Lower lobe of right lung (tissue), 2 donors: ENCODE measurements around the gene NCK2. TPM values are rescaled to one million over a fixed set of nuclear protein-coding genes. Genes with fewer than 3 reads are reported as not detected.

Source experiments
- ATAC-seq, 2 donors: fragments of 200-7000 bp; cut with Tn5 transposase; one replicate each; pipeline ENCODE4 v1.9.1; 2020 to 2022; ENCODE audit warnings: mild to moderate bottlenecking in 2 of 2, moderate library complexity in 2 of 2
- DNase-seq: peaks from one replicate; pipeline ENCODE4 v3.0.0-alpha.2; 2020
- H3K27ac ChIP-seq: fragments of 200-600 bp; one replicate; pipeline ENCODE4 v1.8.0; 2022
- H3K27me3 ChIP-seq: fragments of 200-600 bp; one replicate; pipeline ENCODE4 v1.8.0; 2022; ENCODE audit warnings: low read depth
- H3K36me3 ChIP-seq: fragments of 200-600 bp; one replicate; pipeline ENCODE4 v1.8.0; 2022; ENCODE audit warnings: mild to moderate bottlenecking
- H3K4me1 ChIP-seq: fragments of 200-600 bp; one replicate; pipeline ENCODE4 v1.8.0; 2022
- H3K4me3 ChIP-seq: fragments of 200-600 bp; one replicate; pipeline ENCODE4 v1.8.0; 2022; ENCODE audit warnings: mild to moderate bottlenecking
- H3K9me3 ChIP-seq: fragments of 200-600 bp; one replicate; pipeline ENCODE4 v1.8.0; 2022
- intact Hi-C: fragments of 100-400 bp; cut with DNase I; formaldehyde crosslinking; loops from one replicate; pipeline ENCODE4 v1.11.0; 2022
- total RNA-seq: library from RNA; stranded (reverse); fragmentation: NEBNext Ultra II Directional; extraction: Animal tissue kit (Norgen Biotek cat#: 25700); gene quantifications from one replicate; pipeline ENCODE4 v1.2.1, GENCODE V29; 2021
- TF ChIP-seq, protein P1 (sequence below): fragments of 200-600 bp; IDR thresholded peaks from one replicate; pipeline ENCODE4 v1.8.0; 2022; ENCODE audit warnings: antibody characterized with exemption, mild to moderate bottlenecking
- donor health status: DM: no; HTN: yes; CAD: no; lungs with severe emphysema.

The NCK2 gene
- total RNA-seq, 1 donor from 2014 or later = 36.7 TPM

DNA sequence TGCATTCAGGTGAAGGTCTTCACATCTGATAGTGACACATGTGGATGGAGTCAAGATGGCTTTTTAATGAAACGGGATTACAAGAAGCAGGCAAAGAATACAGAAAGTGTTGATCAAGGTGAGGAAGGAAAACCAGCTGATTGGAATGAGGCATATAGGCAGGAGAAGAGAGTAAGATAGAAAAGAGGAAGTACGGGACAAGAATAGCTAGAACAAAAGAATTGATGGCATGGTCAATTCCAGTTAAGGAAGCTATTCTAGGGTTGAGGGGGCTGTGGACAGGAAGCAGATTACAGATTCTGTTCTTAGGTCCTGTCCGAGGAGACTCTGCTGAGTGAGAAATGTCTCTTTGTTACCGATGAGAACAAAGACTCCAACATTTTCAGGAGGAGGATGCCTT, 13.2 kb upstream of the NCK2 start:
- intact Hi-C loops = no loop called here
- H3K4me3 ChIP-seq = no peak overlapping the region
- TF ChIP-seq, protein P1, sequence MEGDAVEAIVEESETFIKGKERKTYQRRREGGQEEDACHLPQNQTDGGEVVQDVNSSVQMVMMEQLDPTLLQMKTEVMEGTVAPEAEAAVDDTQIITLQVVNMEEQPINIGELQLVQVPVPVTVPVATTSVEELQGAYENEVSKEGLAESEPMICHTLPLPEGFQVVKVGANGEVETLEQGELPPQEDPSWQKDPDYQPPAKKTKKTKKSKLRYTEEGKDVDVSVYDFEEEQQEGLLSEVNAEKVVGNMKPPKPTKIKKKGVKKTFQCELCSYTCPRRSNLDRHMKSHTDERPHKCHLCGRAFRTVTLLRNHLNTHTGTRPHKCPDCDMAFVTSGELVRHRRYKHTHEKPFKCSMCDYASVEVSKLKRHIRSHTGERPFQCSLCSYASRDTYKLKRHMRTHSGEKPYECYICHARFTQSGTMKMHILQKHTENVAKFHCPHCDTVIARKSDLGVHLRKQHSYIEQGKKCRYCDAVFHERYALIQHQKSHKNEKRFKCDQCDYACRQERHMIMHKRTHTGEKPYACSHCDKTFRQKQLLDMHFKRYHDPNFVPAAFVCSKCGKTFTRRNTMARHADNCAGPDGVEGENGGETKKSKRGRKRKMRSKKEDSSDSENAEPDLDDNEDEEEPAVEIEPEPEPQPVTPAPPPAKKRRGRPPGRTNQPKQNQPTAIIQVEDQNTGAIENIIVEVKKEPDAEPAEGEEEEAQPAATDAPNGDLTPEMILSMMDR = no peak

DNA sequence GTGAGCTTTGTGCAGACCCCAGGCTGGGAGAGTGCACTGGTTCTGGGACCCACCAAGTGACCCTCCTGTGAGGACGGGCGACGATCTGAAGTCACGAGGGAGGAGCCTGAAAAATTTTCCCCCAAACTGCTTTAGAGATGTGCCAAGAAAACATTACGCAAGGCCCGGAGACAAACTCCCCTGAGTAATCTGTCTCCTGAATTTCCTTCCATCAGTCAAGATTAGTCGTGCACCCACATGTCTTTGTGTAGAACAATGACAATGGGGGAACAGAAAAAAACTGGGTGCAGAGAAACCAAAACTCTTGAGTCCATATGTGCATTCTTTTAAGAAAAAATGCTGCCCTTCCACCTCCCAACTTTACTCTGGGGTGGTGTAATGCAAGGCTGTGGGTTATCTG, 12.6 kb upstream of the NCK2 start:
- Histone ChIP-seq H3K27ac (no peak overlapping the region), H3K4me3 (no peak overlapping the region), H3K4me1 (no peaks in the 10 kb centered on the region), H3K36me3 (no peaks in the 10 kb centered on the region), H3K27me3 (peaks cover 5% of the 10 kb centered on the region), H3K9me3 (peaks cover 5% of the 10 kb centered on the region)
- DNase-seq (no peak), ATAC-seq (no peak)
- TF ChIP-seq, protein P1 = no peak
- intact Hi-C loops = no loop called here

More for the DNA sequence above, 13.2 kb upstream of the NCK2 start:
- no peak for DNase-seq
- Histone ChIP-seq H3K9me3 (peaks cover 8% of the 10 kb centered on the region), H3K4me1 (no peaks in the 10 kb centered on the region), H3K36me3 (no peaks in the 10 kb centered on the region), H3K27ac (no peak overlapping the region), H3K27me3 (peaks cover 5% of the 10 kb centered on the region)
- ATAC-seq = no peak

- intact Hi-C loops = no loop called here
- no peak overlapping the region for H3K4me3 ChIP-seq
- TF ChIP-seq, protein P1 = no peak
- H3K36me3 ChIP-seq = no peaks in the 10 kb centered on the region
- peak in 1 of 2 donors; percentile 9 for ATAC-seq
- H3K4me1 ChIP-seq = no peaks in the 10 kb centered on the region
- H3K9me3 ChIP-seq = no peaks in the 10 kb centered on the region
- H3K27me3 ChIP-seq = peaks cover 5% of the 10 kb centered on the region
- DNase-seq = no peak
- no peak overlapping the region for H3K27ac ChIP-seq
Measured at GRCh38 chr2:105732955-105733607, 11.6 kb upstream of the NCK2 start.

GRCh38 chr2:105733875-105734274, 10.8 kb upstream of the NCK2 start:
- H3K4me3 ChIP-seq = no peak overlapping the region
- no peaks in the 10 kb centered on the region for H3K9me3 ChIP-seq
- ATAC-seq (no peak), DNase-seq (no peak)
- H3K4me1 ChIP-seq = no peaks in the 10 kb centered on the region
- TF ChIP-seq, protein P1 = no peak
- H3K36me3 ChIP-seq = no peaks in the 10 kb centered on the region
- peaks cover 5% of the 10 kb centered on the region for H3K27me3 ChIP-seq
- H3K27ac ChIP-seq = no peak overlapping the region
- intact Hi-C loops = no loop called here

DNA sequence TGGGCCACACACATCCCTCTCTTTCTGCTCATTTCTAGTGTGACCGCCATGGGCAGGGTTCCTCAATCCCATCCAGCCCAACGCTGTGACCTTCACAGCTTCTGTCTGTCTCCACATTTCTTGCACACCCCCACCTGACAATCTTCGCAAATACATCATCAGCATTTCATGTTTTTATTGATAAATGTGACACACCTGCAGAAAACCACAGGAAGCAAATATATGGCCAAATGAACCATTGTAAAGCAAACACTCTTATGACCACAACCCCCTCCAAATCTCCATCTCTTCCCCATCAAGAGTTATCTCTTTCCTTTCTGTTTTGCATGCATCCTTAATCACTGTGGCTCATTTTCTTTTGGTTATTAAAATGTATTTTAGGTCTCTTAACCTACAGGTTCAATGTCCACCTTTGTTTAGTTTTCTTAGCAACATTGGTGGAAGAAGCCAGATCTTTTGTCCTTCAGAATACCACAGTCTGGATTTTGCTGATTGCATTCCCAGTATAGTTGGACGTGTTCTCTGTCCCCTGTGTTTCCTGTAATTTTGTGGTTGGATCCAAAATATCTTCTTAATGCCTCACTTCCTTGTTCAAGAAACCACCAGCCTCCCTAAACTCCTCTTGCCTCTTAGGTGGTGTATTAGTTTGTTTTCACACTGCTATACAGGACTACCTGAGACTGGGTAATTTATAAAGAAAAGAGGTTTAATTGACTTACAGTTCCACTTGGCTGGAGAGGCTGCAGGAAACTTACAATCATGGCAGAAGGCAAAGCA, 9.8 kb upstream of the NCK2 start:
- no peaks in the 10 kb centered on the region for H3K4me1 ChIP-seq
- no peak for ATAC-seq
- TF ChIP-seq, protein P1 = no peak
- H3K4me3 ChIP-seq = no peak overlapping the region
- no peaks in the 10 kb centered on the region for H3K36me3 ChIP-seq
- no peak for DNase-seq
- H3K9me3 ChIP-seq = no peaks in the 10 kb centered on the region
- intact Hi-C loops = no loop called here
- no peak overlapping the region for H3K27ac ChIP-seq
- peaks cover 5% of the 10 kb centered on the region for H3K27me3 ChIP-seq
